Glomerular visceral epithelial cell (primary cell): ENCODE data around the gene MC2R.
"Not testable (repeated sequence)": the region's sequence is repeated elsewhere in the genome, so short reads cannot be mapped to it uniquely, and the experiment has no call there.

Experiments
- DNase-seq: peaks from one replicate; pipeline ENCODE4 v3.0.0-alpha.2; 2016; ENCODE audit errors: extremely low spot score

MC2R gene

GRCh38 chr18:13893418-13893760 is 21.9 kb downstream of the MC2R start:
- DNase-seq, result no peak

- DNase-seq, result no peak
These were observed 23.2 kb downstream of the MC2R start for GRCh38 chr18:13892098-13892497.

GRCh38 chr18:13890761-13891361 is 24.5 kb downstream of the MC2R start:
- no peak for DNase-seq

GRCh38 chr18:13889671-13890070 is 25.7 kb downstream of the MC2R start:
- no peak for DNase-seq

GRCh38 chr18:13888191-13888716 is 27.1 kb downstream of the MC2R start:
- no peak for DNase-seq

DNA sequence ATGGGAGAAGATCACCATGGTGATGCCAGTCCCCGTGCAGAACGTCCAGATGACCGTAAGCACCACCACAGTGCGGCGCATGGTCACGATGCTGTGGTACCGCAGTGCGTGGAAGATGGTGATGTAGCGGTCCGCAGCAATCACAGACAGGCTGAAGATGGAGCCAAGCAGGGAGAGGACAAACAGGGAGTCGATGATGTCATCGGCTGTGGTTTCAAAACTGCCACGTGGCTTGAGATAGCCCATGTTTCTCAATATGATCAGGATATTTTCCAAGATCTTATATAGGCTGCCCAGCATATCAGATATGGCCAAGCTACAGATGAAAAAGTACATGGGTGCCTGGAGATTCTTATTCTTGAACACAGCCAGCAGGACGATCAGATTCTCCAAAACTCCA is 30.3 kb downstream of the MC2R start:
- DNase-seq, result no peak

- no peak for DNase-seq
These were observed 35.4 kb downstream of the MC2R start for GRCh38 chr18:13879937-13880336.

DNA sequence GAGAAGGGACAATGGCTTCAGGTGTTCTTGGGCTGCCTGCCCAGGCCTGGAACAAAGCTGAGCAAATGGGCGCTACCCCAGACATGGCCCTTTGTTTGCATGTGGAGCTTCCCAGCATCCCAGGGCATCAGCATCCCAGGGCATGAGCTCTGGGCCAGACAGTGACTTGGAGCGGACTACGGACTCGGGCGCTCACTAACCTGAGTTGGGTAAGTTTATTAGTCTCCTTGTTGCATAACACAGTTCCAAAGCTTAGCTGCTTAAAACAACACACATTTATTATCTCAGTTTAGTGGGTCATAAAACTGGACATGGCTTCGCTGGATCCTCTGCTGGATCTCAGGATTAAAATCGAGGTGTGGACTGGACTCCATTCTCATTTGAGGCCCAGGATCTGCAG is 35.8 kb downstream of the MC2R start:
- no peak for DNase-seq

DNA sequence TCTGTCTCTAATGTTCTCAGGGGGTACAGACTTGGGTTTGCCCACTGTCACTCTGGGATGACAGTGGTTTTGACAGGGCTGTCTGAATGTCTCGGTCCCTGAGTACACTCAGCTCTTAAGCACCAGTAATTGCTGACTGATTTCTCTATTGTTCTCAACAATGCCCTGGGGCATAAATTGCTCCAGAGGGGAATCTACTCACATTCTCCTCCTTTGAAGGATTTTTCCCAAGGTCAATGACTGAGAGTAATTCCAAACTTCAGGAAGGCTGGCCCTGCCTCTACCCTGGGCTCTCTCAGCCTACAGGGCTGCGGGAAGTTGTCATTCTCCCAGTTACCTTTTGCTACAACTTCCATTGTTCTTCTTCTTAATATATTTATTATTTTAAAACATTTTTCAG is 36.5 kb downstream of the MC2R start:
- no peak for DNase-seq

- DNase-seq, result no peak
These were observed 38.2 kb downstream of the MC2R start for GRCh38 chr18:13877157-13877556.

DNA sequence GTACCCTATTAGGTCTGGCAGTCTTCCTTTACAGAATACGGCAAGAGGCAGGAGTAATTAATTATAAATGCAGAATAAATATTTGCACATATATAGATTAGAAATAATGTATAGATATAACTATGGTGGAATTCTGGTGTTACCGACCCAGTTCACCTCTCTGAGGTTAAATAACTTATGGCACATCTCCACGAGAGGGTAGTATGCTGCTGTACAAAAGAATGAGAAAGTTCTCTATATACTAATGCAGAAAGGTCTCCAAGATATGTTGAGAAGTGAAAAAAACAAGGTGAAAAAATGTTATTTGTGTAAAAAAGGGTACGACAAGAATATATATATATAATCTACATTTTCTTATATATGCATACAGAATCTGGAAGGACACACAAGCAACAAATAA is 40.8 kb downstream of the MC2R start:
- DNase-seq, result no peak

DNA sequence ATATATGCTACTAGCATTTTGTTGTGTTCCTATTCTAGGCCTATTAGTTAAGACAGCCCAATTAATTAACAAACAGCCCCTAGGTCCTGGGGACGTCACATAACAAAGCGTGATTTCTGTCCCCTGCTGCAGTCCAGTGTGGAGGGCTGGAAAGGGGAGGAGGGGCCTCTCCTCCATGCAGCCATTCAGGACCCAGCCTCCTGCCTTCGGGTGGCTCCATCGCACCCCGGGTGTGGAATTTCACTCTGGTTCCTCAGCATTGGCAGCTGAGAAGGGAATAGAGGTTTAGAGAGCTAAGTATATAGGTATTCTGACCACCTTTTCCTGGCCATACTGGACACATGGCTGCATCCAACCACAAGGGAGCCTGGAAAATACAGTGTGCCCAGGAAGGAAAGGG is 42.4 kb downstream of the MC2R start:
- no peak for DNase-seq

DNA sequence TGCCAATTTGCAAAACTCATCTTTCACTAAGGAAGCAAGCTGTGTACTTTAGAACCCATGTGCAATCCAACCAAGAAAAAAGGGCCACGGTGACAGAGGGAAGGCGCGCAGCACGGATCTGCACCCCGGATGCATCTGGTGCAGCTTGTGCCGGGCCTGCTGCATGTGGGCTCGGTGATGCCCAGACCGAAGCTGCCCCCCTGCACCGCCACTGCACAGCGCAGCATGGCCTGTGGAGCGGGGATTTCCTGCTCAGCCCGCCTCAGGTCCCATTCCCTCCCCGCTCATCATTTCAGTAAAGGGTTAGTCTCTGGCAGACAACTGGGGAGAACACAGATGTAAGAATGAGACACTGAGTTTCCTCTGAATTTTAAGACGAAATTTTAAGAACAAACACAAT is 43.0 kb downstream of the MC2R start:
- no peak for DNase-seq

DNA sequence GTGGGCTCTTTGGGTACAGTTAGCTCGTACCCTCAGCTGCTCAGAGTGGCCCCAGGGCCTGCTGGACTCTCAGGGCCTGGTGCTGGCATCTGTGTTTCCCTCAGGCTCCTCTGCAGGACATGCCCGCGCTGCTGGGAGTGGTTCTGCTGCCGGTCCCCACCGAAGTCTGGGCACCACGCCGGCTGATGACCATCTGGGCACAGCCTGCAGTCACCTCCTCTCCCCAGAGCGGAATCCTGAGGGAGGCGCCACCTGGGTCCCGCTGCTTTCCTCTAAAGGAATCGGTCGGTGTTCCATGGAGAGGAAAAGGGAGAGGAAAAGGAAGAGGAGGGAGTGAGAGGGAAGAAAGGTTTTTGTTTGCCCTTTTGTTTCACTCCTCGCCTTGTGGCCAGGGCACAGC is 43.6 kb downstream of the MC2R start:
- no peak for DNase-seq

DNA sequence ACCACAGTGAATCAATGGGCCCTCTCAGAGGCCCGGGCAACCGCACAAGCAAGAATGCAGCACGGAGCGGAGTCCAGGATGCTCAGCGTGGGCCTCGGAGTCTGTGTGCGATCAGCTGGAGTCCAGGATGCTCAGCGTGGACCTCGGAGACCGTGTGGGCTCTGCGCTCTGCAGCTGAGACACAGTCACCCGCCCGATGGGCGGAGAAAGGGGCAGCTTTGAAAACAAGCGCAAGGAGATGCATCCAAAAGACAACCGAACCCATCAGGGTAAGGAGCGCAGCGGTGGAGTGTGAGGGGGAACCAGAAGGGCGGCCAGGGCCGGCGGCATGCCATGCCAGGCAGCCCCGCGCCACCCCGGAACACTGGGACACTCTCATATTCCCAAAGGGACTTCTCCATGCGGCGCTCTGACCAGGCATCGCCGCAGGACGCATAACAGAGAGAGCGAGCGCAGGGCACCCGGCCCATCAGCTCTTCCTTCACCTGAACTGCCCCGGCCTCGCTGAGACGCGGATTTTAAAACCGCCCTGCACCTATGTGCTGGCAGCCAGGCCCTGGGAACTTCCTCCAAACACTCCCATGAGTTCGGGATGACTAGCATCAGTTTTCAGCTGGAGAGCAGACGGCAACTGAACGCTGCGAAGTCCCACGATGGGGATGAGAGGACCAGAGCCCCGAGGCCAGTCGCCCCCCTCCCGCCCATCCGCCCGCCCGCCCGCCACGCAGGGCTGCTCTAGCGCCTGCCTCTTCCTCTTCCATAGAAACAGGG is 46.6 kb downstream of the MC2R start:
- peak; percentile 3 for DNase-seq

DNA sequence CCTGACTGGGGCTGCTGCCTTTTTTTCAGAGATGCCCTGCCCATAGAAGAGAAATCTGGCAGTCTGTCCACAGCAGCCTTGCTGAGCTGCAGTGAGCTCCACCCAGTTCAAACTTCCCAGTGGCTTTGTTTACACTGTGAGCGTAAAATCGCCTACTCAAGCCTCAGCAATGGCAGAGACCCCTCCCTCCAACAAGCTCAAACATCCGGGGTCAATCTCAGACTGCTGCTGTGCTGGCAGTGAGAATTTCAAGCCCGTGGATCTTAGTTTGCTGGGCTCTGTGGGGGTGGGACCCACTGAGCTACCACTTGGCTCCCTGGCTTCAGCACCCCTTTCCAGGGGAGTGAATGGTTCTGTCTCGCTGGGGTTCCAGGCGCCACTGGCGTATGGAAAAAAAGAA is 52.4 kb downstream of the MC2R start:
- DNase-seq, result not testable (repeated sequence)

DNA sequence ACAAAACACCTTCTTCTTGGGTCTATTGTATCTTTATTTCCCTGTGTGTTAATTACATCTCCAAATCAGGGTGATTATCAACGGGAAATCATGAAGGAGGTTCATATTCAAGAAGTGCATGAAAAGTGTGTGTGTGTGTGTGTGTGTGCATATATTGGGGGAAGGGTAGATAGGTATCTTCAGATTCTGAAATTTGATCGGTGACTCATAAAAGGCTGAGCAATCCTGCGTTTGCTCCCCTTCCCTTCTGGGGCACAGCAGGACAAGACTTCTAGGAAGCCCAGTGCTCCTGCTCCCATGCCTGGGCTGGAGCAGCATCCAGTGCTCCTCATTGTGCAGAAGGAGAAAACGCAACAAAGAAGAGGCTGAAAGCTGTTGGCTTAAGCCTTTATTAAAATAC is 65.5 kb downstream of the MC2R start:
- DNase-seq, result no peak

DNA sequence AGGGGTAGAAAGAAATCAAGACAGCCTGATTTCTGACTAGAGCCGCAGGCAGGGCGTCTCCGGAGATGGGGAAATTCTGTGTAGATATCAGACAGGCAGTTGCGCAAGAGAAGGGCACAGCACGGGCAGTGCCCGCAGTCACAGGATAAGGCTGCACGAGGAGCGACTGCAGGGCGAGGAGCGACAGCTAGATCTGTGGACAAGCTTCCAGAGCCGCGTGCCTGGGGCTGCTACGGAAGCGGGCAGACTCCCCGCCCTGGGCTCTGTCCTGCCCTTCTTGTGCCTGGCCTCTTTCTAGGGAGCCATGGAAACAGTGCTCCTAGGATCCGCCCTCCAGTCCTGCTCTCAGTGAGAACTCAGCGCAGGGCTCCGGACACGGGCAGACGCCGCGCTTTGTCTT is 78.8 kb downstream of the MC2R start:
- no peak for DNase-seq

GRCh38 chr18:13835202-13835601 is 80.1 kb downstream of the MC2R start:
- DNase-seq, result no peak

- DNase-seq, result no peak
These were observed 80.8 kb downstream of the MC2R start for GRCh38 chr18:13834496-13835015.
